Urothelium cell line (cell line): ENCODE results near the gene CEACAM19.

Source experiments
- DNase-seq: peaks from one replicate; pipeline ENCODE4 v3.0.0; 2011; ENCODE audit warnings: low spot score, mixed read lengths
- FAIRE-seq: peaks from 2 replicates; lab custom pipeline; 2011; peaks lifted over from hg19 to GRCh38; lab: Jason Lieb, UNC

The CEACAM19 gene

DNA sequence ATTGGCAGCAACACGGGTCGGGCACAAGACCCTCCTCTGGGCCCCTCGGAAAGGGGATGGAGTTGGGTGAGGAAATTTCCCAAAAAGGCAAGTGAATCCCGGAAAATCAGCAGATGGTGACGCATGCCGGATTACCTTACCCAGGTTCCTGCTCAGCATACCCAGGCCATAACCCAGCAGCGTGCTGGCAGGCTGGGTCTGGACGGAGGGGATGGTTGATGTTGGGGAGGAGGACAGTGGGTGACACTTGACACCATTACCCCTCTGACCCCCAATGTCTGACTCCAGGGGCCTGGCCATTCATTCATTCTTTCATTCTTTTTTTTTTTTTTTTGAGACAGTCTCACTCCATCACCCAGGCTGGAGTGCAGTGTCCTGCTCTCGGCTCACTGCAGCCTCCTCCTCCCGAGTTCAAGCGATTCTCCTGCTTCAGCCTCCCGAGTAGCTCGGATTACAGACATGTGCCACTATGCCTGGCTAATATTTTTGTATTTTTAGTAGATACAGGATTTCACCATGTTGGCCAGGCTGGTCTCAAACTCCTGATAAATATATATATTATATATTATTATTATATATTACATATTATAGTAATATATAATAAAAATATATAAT, 26.8 kb upstream of the CEACAM19 start:
- FAIRE-seq: no peak
- peak; percentile 57 for DNase-seq

DNA sequence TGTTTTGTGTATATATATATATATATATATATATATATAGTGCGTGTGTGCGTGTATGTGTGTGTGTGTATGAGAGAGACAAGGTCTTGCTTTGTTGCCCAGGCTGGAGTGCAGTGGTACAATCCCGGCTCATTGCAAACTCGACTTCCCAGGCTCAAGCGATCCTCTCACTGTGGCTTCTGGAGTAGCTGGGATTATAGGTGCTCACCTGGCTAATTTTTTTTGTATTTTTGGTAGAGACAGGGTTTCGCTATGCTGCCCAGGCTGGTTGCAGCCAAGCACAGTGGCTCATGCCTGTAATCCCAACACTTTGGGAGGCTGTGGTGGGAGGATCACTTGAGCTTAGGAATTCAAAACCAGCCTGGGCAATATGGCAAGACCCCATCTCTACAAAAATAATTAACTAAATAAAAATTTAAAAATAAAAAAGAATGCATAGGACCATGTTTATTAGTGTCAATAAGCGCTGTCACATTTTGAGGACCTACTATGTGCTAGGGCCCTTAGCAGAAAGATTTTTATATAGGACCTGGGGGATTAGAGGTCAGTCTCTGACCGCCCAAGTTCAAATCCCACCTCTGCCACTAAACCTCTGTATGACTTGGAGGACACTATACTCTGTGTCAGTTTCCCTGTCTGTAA, 25.8 kb upstream of the CEACAM19 start:
- FAIRE-seq: no peak

GRCh38 chr19:44646049-44646416, 25.2 kb upstream of the CEACAM19 start:
- DNase-seq (no peak), FAIRE-seq (no peak)

More for the DNA sequence above, 25.8 kb upstream of the CEACAM19 start:
- DNase-seq: no peak

DNA sequence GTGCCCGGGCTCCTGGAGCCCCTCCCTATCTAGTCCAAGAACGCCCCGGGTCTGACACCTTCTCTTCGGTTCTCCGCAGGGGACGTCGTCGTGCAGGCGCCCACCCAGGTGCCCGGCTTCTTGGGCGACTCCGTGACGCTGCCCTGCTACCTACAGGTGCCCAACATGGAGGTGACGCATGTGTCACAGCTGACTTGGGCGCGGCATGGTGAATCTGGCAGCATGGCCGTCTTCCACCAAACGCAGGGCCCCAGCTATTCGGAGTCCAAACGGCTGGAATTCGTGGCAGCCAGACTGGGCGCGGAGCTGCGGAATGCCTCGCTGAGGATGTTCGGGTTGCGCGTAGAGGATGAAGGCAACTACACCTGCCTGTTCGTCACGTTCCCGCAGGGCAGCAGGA, 24.1 kb upstream of the CEACAM19 start:
- FAIRE-seq (no peak), DNase-seq (no peak)

GRCh38 chr19:44648631-44649251, 22.5 kb upstream of the CEACAM19 start:
- no peak for DNase-seq
- no peak for FAIRE-seq

DNA sequence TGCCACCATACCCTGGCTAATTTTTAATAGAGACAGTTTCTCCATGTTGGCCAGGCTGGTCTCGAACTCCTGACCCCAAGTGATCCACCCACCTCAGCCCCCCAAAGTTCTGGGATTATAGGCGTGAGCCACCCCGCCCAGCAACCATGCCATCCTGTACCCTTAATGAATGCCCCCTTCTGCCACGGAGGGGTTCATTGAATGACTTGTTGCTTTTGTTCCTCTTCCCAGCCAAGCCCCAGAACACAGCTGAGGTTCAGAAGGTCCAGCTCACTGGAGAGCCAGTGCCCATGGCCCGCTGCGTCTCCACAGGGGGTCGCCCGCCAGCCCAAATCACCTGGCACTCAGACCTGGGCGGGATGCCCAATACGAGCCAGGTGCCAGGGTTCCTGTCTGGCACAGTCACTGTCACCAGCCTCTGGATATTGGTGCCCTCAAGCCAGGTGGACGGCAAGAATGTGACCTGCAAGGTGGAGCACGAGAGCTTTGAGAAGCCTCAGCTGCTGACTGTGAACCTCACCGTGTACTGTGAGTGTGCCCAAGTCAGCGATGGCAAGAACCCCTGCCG, 21.6 kb upstream of the CEACAM19 start:
- no peak for DNase-seq
- FAIRE-seq: no peak

- DNase-seq (no peak), FAIRE-seq (peak; percentile 32)
Observed at GRCh38 chr19:44653343-44653742, 17.9 kb upstream of the CEACAM19 start.

DNA sequence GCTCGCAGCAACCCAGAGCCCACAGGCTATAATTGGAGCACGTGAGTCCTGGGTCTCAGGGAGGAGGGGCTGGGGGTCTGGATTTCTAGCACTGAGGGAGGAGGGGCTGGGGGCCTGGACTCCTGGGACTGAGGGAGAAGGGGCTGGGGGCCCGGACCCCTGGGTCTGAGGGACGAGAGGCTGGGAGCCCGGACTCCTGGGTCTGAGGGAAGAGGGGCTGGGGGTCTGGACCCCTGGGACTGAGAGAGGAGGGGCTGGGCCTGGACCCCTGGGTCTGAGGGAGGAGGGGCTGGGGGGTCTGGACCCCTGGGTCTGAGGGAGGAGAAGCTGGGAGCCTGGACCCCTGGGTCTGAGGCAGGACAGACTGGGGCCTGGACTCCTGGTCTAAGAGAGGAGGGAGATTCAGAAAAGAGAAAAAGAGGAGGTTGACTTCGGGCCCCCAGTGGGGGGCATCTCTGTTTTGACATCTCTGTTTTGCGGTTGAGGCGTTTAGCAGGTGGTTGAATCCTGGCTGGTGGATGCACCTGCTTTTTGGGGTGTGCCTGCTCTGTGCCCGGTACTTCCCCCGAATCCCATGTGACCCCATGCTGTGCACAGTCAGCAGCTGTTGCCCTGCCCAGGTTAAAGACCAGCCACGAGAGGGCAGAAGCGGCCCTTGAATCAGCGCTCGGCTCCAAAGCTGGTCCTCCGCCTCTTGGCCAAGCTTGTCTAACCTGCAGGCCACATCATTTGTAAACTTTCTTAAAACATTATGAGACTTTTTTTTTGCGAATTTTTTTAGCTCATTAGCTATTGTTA, 17.1 kb upstream of the CEACAM19 start:
- no peak for DNase-seq
- FAIRE-seq: no peak

DNA sequence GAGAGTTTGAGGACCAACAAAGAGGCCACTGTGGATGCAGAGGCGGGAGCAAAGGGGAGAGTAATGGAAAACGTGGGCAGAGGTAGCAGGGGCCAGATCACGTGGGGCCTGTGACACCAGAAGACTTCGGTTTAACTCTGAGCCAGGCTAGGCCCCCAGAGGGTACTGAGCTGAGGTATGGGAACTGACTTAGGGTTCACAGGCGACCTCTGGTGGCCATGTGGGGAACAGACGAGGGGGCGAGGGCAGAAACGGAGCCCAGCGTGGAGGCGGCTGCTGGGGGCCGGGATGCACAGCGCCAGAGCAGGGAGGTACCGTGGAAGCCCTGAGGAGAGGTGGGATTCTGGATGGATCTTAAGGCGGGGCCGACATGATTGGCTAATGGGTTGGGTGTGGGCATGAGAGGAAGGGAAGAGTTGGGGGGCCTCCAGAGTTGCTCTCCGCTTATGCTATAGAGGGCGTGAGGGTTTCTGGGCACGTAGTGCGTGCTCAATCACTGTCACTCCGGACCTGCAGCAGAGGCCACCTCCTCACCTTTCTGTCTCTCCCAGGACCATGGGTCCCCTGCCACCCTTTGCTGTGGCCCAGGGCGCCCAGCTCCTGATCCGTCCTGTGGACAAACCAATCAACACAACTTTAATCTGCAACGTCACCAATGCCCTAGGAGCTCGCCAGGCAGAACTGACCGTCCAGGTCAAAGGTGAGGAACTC, 13.9 kb upstream of the CEACAM19 start:
- no peak for FAIRE-seq
- peak; percentile 69 for DNase-seq

DNA sequence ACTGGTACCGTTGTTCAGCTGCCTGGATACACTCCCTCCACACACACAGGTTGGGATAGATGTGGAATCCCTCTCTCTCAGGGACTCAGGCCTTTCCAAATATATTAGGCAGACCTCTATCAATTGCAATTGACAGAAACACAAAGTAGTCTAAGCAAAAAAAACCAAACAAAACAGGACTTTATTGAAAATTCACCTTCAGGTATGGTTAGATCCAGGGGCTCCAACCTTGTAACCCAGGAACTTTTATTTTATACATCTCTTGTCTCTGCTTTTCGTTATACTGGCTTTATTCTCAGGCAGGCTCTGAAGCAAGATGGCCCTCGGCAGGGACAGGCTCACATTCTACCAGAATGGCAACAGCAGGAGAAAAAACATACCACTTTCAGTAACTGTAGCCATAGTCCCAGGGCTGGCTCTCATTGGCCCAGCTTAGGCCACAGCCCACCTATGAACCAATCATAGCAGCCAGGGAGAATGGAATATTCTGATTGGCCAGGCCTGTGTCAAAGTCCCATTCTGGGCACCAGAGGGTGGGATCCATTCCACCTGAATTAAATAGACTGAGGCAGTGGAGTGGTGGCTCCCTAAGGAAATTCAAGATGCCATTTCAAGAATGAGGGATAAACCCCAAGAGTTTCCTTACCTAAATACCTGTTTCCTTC, 13.1 kb upstream of the CEACAM19 start:
- FAIRE-seq (no peak), DNase-seq (no peak)

DNA sequence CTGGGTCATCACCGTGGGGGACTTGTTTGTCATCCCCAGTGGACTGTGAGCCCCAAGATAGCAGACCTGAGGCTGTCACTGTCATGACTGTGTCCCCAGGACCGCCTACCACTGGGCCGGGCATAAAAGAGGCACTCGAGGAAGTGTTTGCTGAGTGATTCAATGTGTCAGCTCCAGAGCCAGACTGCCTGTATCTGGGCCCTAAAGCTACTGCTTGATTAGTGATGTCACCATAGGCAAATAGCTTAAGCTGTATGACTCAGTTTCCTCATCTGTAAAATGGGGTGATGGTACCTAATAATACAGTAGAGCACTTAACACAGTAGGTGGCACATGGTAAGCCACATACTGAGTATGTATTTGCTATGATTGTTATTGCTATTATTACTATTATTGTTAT, 11.2 kb upstream of the CEACAM19 start:
- DNase-seq: no peak
- no peak for FAIRE-seq

DNA sequence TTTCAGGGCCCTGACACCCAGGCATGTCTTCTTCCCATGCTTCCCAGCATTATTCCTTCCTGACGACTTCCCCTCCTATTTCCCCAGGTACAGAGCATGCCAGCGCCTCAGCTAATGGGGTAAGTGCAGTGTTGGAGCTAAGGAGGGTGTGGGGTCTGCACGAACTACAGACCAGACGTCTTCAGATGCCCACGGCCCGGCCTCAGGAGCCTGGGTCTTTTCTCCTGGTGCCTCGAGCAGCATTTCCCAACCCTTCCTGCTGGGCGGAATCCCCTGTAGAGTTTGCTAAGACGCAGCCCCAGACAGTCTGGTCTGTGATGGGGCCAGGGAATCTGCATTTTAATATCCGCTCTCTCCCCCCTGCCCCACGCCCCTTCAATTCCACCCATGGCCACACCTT, 10.1 kb upstream of the CEACAM19 start:
- FAIRE-seq: no peak
- DNase-seq: no peak

- FAIRE-seq (no peak), DNase-seq (no peak)
Observed at GRCh38 chr19:44661904-44662303, 9.4 kb upstream of the CEACAM19 start.

- DNase-seq (no peak), FAIRE-seq (no peak)
Observed at GRCh38 chr19:44662691-44663385, 8.4 kb upstream of the CEACAM19 start.

- no peak for FAIRE-seq
Observed at GRCh38 chr19:44663996-44664395, 7.3 kb upstream of the CEACAM19 start.

DNA sequence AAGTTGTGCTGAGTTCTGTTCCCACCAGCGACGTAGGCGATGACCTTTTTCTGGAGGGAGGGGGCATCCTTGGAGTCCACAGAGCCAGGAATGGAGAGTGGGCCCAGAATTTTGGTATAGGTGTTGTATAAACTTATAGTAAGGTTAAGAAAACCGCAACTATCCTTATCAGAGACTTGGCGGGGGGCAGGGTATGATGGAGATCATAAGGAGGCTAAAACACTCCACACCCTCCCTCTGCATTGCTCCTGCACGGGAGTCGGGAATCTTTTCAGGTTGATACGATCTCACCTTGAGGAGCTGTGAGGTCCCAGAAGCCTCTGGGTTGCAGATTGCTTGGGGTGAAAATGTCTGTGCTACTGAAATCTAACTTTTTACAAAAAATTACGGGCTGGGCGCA, 6.3 kb upstream of the CEACAM19 start:
- DNase-seq (no peak), FAIRE-seq (no peak)

More at GRCh38 chr19:44663996-44664395, 7.3 kb upstream of the CEACAM19 start:
- no peak for DNase-seq

DNA sequence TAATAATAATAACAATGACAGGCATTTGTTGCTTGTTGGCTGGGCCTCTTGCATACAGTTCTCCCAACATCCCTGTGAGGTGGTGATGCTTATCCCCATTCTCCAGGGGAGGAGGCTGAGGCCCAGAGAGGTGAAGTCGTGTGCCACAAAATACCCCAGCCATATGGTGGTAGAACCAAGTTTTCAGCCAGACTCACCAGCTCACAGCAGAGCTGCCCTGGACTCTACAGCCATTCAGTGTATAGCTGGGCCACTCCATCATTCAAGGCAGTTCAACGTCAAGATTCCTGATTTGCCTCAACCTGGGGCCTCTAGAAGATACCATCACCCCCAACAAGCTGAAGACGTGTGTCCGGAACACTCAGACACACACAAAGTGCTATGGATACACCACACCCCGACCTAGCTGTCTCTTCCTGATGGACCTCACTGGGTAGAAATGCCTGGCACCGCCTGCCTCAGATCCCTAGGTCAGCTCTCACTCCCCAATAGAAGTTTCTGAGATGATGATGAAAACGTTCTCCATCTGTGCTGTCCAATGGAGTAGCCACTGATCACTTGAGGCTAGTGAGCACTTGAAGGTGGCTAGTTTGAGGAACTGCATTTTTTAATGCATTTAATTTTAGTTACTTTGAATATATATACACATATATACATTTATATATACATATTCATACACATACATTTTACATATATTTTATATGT, 4.3 kb upstream of the CEACAM19 start:
- DNase-seq (no peak), FAIRE-seq (no peak)

- DNase-seq: no peak
- no peak for FAIRE-seq
Observed at GRCh38 chr19:44668985-44669764, 2.1 kb upstream of the CEACAM19 start.
